Vagina (tissue), 2 donors: ENCODE results near the gene SLC40A1.

ENCODE experiments used
- CTCF ChIP-seq, 3 experiments: fragments of 450-650 bp in 2 of 3; fragments of 200-600 bp in 1 of 3; sonication (generic) in 1 of 3; IDR thresholded peaks; one replicate each; pipeline ENCODE4 v1.5.1; 2017 to 2019; ENCODE audit warnings: antibody characterized with exemption in 3 of 3, mild to moderate bottlenecking in 2 of 3, moderate library complexity in 2 of 3
- POLR2A ChIP-seq, 2 donors: fragments of 450-650 bp; IDR thresholded peaks; one replicate each; pipeline ENCODE4 v1.6.1; 2017; ENCODE audit warnings: antibody characterized with exemption in 2 of 2, mild to moderate bottlenecking in 2 of 2, moderate library complexity in 2 of 2
- POLR2AphosphoS5 ChIP-seq, 2 donors: sonication (generic); formaldehyde crosslinking; IDR thresholded peaks; one replicate each; pipeline ENCODE4 v1.9.0; 2017; ENCODE audit warnings: antibody characterized with exemption in 2 of 2, mild to moderate bottlenecking in 2 of 2, low read depth in 1 of 2; ENCODE audit not compliant: insufficient read depth in 1 of 2

GRCh38 chr2:189566046-189566445 is 14.5 kb downstream of the SLC40A1 start:
- TF ChIP-seq CTCF (IDR thresholded peaks at IDR 0.05) (no peak), POLR2AphosphoS5 (IDR thresholded peaks at IDR 0.05; ENCODE audit: insufficient read depth in 1 of 2, low read depth in 1 of 2) (no peak), POLR2A (IDR thresholded peaks at IDR 0.05) (no peak)
